Thoracic aorta (tissue), 2 donors: Measurements from ENCODE around the gene SCAMP4. TPM values are rescaled to one million over a fixed set of nuclear protein-coding genes. Genes with fewer than 3 reads are reported as not detected.
A peak's percentile ranks its signal among the peaks of the same experiment; 100 is the strongest.
"Not testable (repeated sequence)": the region's sequence is repeated elsewhere in the genome, so short reads cannot be mapped to it uniquely, and the experiment has no call there.

Source experiments
- ATAC-seq: fragments of 150-250 bp; one replicate; pipeline ENCODE4 v1.8.0; 2017; ENCODE audit warnings: low read depth; ENCODE audit not compliant: insufficient number of reproducible peaks, low FRiP score
- DNase-seq: peaks from one replicate; pipeline ENCODE4 v3.0.0-alpha.2; 2020; ENCODE audit warnings: low spot score
- H3K27ac ChIP-seq, 2 donors: fragments of 200-600 bp; sonication (generic); 1 replicate in 1 of 2; 2 replicates in 1 of 2; pipeline ENCODE4 v1.5.1; 2016; ENCODE audit warnings: mild to moderate bottlenecking in 2 of 2, moderate library complexity in 2 of 2
- H3K27me3 ChIP-seq: fragments of 200-600 bp; sonication (generic); replicated peaks from 2 replicates; pipeline ENCODE4 v1.6.0; 2016; ENCODE audit warnings: mild to moderate bottlenecking; ENCODE audit not compliant: insufficient read depth
- H3K36me3 ChIP-seq: fragments of 200-600 bp; sonication (generic); one replicate; pipeline ENCODE4 v1.5.1; 2016
- H3K4me1 ChIP-seq, 2 donors: fragments of 200-600 bp; sonication (generic); 1 replicate in 1 of 2; 2 replicates in 1 of 2; pipeline versions ENCODE4 v1.5.1 to v1.6.0; 2016; ENCODE audit warnings: low read depth in 2 of 2, mild to moderate bottlenecking in 1 of 2; ENCODE audit not compliant: control insufficient read depth in 1 of 2
- H3K4me3 ChIP-seq: fragments of 200-600 bp; sonication (generic); 2 replicates; pipeline ENCODE4 v1.5.1; 2016; ENCODE audit warnings: mild to moderate bottlenecking
- H3K9me3 ChIP-seq: fragments of 200-600 bp; sonication (generic); 2 replicates; pipeline ENCODE4 v1.5.1; 2016
- total RNA-seq, 2 donors: library from RNA; depleted of rRNA; stranded (reverse); fragments of >200 nt; gene quantifications; one replicate each; pipeline versions ENCODE4 v1.1.0 to v1.2.3, GENCODE V29; 2016
- TF ChIP-seq, protein P1 (sequence below): fragments of 200-600 bp; sonication (generic); IDR thresholded peaks from one replicate; pipeline ENCODE4 v1.5.1; 2019; ENCODE audit warnings: antibody characterized with exemption

The SCAMP4 gene
- total RNA-seq, 2 donors from 2014 or later, result 44.1 to 73.7 TPM

DNA sequence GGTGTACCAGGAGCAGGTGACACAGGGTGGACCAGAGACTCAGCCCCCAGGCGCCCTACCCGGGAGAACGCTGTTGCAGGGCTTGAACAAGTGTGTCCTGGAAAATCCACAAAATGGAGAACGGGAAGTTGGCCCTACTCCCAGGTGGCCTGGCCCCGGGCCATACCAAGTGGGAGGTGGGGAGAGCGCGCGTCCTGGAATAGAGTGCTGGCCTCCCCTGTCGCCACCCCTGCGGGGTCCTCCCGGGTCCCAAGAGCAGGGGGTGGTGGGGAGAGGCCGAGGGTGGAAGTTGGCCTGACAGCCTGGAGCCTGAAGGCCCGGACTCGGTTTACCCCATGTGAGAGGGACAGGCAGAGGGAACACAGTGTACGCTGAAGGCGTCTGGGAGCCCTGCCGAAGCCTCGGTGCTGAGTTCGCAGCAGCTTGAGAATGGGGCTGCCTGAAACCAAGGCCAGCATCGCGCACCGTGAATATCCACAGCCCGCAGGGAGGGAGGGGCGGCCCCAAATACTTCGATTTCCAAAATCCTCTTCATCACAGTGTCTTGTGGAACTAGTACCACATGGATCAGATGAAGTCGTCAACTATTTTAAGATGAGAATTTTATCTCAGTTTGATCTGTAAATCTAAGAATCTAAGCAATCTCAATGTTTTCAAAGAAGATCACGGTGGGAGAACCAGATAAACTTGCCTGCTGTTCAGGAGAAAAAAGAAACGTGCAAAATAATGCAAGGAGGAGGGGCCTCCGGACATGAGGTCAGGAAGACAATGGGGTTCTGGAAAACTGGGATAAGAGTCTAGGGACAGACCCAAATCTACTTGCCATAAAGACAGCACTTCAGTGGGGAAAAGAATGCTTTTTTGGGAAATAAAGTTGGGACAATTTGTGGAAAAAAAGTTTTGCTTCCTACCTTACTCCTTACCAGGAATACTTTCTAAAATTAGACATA lies 31.4 kb upstream of the SCAMP4 start:
- Histone ChIP-seq H3K27ac (peak overlapping the region; percentile 1 to 34), H3K9me3 (no peaks in the 10 kb centered on the region), H3K4me1 (peaks cover 29 to 37% of the 10 kb centered on the region in 2 donors), H3K4me3 (peak overlapping the region; percentile 71), H3K36me3 (no peaks in the 10 kb centered on the region), H3K27me3 (no peaks in the 10 kb centered on the region)
- TF ChIP-seq, protein P1, sequence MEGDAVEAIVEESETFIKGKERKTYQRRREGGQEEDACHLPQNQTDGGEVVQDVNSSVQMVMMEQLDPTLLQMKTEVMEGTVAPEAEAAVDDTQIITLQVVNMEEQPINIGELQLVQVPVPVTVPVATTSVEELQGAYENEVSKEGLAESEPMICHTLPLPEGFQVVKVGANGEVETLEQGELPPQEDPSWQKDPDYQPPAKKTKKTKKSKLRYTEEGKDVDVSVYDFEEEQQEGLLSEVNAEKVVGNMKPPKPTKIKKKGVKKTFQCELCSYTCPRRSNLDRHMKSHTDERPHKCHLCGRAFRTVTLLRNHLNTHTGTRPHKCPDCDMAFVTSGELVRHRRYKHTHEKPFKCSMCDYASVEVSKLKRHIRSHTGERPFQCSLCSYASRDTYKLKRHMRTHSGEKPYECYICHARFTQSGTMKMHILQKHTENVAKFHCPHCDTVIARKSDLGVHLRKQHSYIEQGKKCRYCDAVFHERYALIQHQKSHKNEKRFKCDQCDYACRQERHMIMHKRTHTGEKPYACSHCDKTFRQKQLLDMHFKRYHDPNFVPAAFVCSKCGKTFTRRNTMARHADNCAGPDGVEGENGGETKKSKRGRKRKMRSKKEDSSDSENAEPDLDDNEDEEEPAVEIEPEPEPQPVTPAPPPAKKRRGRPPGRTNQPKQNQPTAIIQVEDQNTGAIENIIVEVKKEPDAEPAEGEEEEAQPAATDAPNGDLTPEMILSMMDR, result no peak
- DNase-seq, result no peak
- no peak for ATAC-seq

DNA sequence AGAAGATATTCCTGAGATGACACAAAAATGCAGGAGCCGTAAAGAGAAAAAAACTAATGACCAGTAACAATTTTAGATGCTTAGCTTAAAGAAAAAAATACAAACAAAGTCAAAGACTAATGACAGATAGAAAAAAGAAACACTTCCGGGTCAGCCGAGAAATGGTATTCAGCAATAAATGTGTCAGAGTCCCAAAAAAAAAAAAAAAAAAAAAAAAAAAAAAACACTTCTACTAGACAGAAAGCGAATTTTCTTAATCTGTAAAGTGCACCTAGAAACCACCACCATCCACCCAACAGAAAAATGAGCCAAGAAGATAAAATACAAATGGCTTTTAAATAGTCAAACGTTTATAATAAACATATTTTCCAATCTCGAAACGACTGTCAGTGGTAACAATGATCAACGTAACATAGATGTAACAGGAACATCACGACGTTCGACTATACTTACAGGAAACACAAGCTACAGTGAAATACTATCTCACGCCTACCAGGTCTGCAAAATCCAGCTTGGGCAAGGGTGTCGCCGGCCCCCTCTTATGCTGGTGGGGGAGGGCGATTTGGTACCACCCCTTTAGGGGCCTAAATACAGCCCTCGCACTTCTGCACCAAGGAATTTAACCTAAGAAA lies 30.5 kb upstream of the SCAMP4 start:
- H3K27ac ChIP-seq, result peak overlapping the region; percentile 71 to 93
- no peaks in the 10 kb centered on the region for H3K9me3 ChIP-seq
- no peak for DNase-seq
- no peaks in the 10 kb centered on the region for H3K36me3 ChIP-seq
- TF ChIP-seq, protein P1, result no peak
- H3K27me3 ChIP-seq, result no peaks in the 10 kb centered on the region
- H3K4me1 ChIP-seq, result peaks cover 29 to 37% of the 10 kb centered on the region in 2 donors
- peak overlapping the region; percentile 71 for H3K4me3 ChIP-seq
- no peak for ATAC-seq

DNA sequence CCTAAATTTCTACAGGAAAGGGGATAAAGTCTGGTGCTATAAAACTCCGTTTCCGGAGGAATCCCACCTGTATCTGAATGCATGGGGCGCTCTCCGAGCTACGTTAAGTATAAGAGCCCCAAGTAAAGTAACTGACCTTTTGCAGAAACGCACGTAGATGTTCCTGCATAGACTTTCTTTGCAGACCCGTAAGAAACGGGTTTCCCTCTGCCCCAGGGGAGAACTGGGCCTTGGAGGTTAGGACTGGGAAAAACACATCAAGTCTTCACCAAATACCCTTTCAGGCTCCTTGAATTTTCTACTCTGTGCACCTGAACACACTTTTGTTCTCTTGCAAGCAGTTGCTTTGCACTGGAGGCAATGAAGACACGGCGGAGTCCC lies 29.9 kb upstream of the SCAMP4 start:
- peak overlapping the region; percentile 71 to 93 for H3K27ac ChIP-seq
- H3K36me3 ChIP-seq, H3K9me3 ChIP-seq, H3K27me3 ChIP-seq, ATAC-seq, DNase-seq: not testable (repeated sequence)
- H3K4me1 ChIP-seq, result peaks cover 29 to 37% of the 10 kb centered on the region in 2 donors
- peak overlapping the region; percentile 71 for H3K4me3 ChIP-seq

DNA sequence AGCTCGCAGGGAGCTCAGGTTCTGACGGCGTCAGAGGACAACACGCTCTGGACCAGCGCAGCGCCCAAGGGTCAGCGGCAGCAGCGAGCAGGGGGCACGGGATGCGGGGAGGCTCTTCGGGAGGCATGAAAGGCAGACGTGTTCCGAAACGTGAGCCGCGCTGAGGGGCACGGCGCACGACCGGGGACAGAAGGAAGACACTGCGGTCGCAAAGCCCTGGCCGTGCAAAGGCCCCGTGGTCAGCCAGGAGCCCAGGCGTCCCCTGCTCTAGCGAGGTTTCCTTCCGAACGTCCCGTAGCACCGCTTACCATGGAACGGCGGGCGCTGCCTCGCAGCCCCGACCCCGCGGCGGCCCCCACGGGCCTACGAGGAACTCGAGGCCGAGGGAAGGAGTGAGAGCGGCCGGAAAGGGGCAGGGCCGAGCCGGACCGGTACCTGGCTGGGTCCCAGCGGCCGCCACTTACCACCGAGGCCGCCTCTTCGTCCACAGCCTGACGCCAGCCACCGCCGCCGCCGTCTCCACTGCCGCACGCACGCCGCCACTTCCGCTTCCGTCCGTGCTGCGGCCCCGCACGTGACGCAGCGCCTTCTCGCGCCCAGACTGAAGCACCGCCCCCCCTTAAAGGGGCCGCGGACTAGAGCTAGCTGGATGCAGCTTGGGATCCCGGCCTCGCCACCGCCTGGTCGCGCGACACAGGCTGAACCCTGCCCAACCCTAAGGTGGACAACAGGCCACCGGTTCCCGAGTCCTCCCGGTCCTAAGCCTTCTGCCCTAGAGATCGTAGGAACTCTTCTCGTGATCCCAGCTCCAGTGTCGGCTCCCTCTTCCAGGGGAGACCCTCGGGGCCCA lies 29.3 kb upstream of the SCAMP4 start:
- ATAC-seq, result peak; percentile 81
- Histone ChIP-seq H3K9me3 (no peaks in the 10 kb centered on the region), H3K27me3 (no peaks in the 10 kb centered on the region), H3K4me1 (peaks cover 29 to 41% of the 10 kb centered on the region in 2 donors), H3K4me3 (peak overlapping the region; percentile 71), H3K36me3 (no peaks in the 10 kb centered on the region), H3K27ac (peak overlapping the region; percentile 71 to 93)
- TF ChIP-seq, protein P1, result no peak
- peak; percentile 74 for DNase-seq

DNA sequence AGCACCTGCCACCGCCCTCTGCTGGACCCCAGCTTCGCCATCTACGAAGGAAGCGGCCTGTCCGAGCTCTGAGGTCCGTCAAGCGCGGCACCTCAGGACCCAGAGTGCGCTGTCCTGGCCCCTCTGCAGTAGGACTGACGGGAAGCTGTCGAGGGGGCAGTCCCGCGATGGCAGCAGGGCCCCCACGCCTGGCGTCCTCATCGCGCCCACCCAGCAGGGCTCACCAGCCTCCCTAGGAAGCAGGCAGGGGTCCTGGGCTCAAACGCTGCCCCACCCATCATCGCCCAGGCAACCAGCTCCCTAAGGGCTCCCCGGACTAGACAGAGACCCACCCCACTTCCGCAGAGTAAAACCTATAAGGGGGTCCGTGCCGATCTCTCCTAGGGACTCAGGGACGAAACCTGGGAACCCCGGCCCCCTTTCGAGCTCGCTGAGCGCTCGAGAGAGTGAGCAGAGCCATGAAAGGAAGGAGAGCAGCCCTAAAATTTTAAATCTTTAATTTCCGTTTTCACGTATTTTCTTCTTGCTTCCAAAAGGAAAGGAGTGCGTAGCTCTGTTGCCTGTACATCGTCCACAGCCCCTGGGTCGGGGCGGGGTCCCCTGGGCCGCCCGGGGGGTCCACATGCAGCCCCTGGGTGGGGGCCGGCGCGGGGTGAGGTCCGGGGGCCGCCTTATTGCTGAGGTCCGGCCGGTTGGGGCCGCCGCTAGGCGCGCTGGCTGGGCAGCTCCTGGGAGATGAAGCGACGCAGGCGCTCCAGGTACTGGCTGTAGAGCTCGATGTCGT lies 28.5 kb upstream of the SCAMP4 start:
- ATAC-seq, H3K36me3 ChIP-seq, H3K27me3 ChIP-seq, DNase-seq, H3K9me3 ChIP-seq: not testable (repeated sequence)
- H3K27ac ChIP-seq, result peak overlapping the region; percentile 71 to 93
- H3K4me1 ChIP-seq, result peaks cover 29 to 44% of the 10 kb centered on the region in 2 donors
- H3K4me3 ChIP-seq, result peak overlapping the region; percentile 71

DNA sequence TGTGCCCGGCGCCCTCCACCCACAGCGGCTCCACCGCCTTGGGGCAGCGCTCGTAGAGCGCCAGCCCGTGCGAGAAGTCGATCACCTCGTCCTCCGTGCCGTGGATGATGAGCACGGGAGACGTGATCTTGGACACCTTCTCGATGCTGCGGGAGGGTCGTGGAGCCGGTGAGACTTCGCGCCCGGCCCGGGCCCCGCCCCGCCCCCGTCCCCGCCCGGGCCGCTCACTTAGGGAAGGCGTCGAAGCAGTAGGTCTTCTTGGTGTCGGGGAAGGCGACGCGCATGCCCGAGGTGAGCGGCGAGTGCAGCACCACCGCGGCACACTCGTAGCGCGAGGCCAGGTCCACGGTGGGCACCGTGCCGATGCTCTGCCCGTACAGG lies 27.9 kb upstream of the SCAMP4 start:
- ATAC-seq, H3K27me3 ChIP-seq, H3K4me3 ChIP-seq, H3K27ac ChIP-seq, DNase-seq, H3K36me3 ChIP-seq, H3K9me3 ChIP-seq: not testable (repeated sequence)
- H3K4me1 ChIP-seq, result peaks cover 29 to 46% of the 10 kb centered on the region in 2 donors

DNA sequence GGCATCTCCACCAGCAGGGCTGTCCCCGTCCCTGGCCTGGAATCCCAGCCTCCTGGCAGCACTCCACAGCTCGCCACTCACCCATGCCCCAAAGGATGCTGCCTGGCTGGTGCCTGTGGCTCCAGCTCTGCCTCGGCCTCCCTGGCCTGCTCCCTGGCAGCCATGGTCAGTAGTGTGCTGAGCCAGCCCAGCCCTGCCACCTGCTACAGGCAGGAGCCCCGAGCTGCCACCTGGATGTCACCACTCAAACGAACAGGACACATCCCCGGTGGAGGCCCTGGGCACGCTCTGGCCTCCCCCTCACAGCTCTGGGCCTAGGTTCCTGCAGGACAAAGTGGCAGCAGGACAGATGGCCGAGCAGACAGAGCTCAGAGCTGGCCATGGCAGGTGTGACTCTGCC lies 26.6 kb upstream of the SCAMP4 start:
- ATAC-seq, H3K27me3 ChIP-seq, H3K9me3 ChIP-seq, H3K36me3 ChIP-seq, H3K27ac ChIP-seq, H3K4me3 ChIP-seq, DNase-seq: not testable (repeated sequence)
- peaks cover 28 to 46% of the 10 kb centered on the region in 2 donors for H3K4me1 ChIP-seq

DNA sequence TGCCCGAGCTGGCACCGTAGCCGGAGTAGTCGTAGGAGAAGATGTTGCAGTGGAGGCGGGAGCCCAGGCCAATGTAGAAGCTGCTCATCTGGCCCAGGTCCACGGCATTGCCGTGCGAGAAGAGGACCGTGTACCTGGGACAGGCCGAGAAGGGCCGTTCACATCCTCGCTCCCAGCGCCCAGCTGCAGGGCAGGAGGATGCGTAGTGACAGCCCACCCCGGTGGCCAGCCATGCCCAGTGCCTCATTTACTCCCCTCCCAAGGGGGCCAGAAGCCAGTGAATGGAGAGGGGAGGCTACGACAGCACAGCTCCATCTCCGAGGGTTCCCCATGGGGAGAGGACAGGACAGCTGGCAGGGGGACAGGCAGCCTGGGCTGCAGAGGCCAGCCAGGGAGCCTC lies 25.2 kb upstream of the SCAMP4 start:
- not testable (repeated sequence) for H3K27me3 ChIP-seq, DNase-seq, H3K36me3 ChIP-seq, H3K4me3 ChIP-seq, ATAC-seq, H3K9me3 ChIP-seq, H3K27ac ChIP-seq
- H3K4me1 ChIP-seq, result peaks cover 25 to 46% of the 10 kb centered on the region in 2 donors
